Hematopoietic multipotent progenitor cell treated with erythropoietin and hydrocortisone succinate and interleukin-3 and kit ligand, for 6 days (in vitro differentiated cells): ENCODE results near the gene P4HA2.
A peak's percentile ranks its signal among the peaks of the same experiment; 100 is the strongest.
"Not testable (repeated sequence)": the region's sequence is repeated elsewhere in the genome, so short reads cannot be mapped to it uniquely, and the experiment has no call there.

Source experiments
- DNase-seq: peaks from one replicate; pipeline ENCODE4 v3.0.0-alpha.2; 2015

P4HA2 gene

GRCh38 chr5:132195727-132196126, 31.9 kb downstream of the P4HA2 start:
- DNase-seq, result no peak

GRCh38 chr5:132193165-132193694, 34.4 kb downstream of the P4HA2 start:
- no peak for DNase-seq

- peak; percentile 93 for DNase-seq
Measured at GRCh38 chr5:132190161-132190817, 37.4 kb downstream of the P4HA2 start.

- no peak for DNase-seq
Measured at GRCh38 chr5:132184588-132184987, 43.1 kb downstream of the P4HA2 start.

- no peak for DNase-seq
Measured at GRCh38 chr5:132183723-132184122, 43.9 kb downstream of the P4HA2 start.

GRCh38 chr5:132182359-132183040, 45.2 kb downstream of the P4HA2 start:
- DNase-seq, result no peak

GRCh38 chr5:132181011-132181629, 46.5 kb downstream of the P4HA2 start:
- peak; percentile 45 for DNase-seq

GRCh38 chr5:132180134-132180745, 47.4 kb downstream of the P4HA2 start:
- peak; percentile 85 for DNase-seq

GRCh38 chr5:132179405-132179804, 48.2 kb downstream of the P4HA2 start:
- peak; percentile 24 for DNase-seq

- DNase-seq, result peak; percentile 70
Measured at GRCh38 chr5:132177691-132178149, 49.9 kb downstream of the P4HA2 start.

- DNase-seq, result peak; percentile 78
Measured at GRCh38 chr5:132176987-132177386, 50.7 kb downstream of the P4HA2 start.

GRCh38 chr5:132176521-132176945, 51.1 kb downstream of the P4HA2 start:
- peak; percentile 23 for DNase-seq

- no peak for DNase-seq
Measured at GRCh38 chr5:132162945-132163344, 64.7 kb downstream of the P4HA2 start.

- DNase-seq, result not testable (repeated sequence)
Measured at GRCh38 chr5:132161574-132162326, 65.9 kb downstream of the P4HA2 start.

- DNase-seq, result no peak
Measured at GRCh38 chr5:132156413-132156812, 71.2 kb downstream of the P4HA2 start.

GRCh38 chr5:132150565-132150964, 77.1 kb downstream of the P4HA2 start:
- no peak for DNase-seq

- peak; percentile 69 for DNase-seq
Measured at GRCh38 chr5:132147663-132148062, 80.0 kb downstream of the P4HA2 start.

GRCh38 chr5:132145326-132145725, 82.3 kb downstream of the P4HA2 start:
- DNase-seq, result not testable (repeated sequence)

GRCh38 chr5:132143148-132143547, 84.5 kb downstream of the P4HA2 start:
- no peak for DNase-seq

GRCh38 chr5:132142459-132142858, 85.2 kb downstream of the P4HA2 start:
- DNase-seq, result no peak
